SW 1271 (cell line): ENCODE measurements around the gene SIAH1.
"Not testable (repeated sequence)": the region's sequence is repeated elsewhere in the genome, so short reads cannot be mapped to it uniquely, and the experiment has no call there.

Source experiments
- DNase-seq, 2 experiments: peaks; one replicate each; lab custom pipeline; 2025; lab: John Stamatoyannopoulos, UW

Gene SIAH1

DNA sequence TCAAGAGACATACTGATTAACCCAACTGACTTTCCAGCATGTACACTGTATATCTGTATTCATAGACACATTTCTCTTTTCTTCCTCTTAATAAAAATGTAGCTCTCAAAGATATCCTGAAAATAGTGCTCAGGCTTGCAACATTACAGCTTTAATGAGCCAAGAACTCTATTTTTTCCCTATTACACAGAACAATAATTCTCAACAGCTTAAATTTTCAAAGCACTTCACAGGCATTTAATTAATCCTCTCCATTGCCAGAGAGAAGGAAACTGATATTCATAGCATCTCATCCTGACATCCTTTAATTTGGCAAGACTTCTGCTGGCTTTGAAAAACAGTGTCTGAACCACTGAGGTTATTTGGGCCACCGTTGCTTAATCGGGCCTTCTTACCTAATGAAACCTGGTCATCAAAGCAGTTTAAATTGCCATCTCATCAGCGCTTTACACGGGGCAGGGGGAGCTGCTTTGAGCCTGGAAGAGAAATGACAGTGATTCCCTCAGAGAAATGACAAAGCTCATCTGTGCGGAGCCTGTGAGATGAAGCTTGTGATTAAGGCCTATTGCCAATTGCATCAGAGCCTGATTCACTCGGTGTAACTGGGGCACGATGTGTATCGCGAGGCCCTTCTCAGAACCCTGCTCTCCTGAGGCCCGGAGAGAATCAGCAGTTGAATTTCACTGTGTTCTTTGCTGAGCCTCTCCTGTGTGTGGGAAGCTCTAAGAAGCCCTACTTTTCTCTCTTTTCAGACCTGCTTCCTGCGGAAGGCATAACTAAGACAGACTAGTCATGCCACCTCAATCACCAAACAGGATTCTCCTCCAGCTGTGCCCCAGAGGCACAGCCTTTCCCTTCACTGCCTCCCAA is 8.5 kb upstream of the SIAH1 start:
- no peak for DNase-seq

GRCh38 chr16:48392407-48392806 is 7.2 kb upstream of the SIAH1 start:
- DNase-seq, result no peak

DNA sequence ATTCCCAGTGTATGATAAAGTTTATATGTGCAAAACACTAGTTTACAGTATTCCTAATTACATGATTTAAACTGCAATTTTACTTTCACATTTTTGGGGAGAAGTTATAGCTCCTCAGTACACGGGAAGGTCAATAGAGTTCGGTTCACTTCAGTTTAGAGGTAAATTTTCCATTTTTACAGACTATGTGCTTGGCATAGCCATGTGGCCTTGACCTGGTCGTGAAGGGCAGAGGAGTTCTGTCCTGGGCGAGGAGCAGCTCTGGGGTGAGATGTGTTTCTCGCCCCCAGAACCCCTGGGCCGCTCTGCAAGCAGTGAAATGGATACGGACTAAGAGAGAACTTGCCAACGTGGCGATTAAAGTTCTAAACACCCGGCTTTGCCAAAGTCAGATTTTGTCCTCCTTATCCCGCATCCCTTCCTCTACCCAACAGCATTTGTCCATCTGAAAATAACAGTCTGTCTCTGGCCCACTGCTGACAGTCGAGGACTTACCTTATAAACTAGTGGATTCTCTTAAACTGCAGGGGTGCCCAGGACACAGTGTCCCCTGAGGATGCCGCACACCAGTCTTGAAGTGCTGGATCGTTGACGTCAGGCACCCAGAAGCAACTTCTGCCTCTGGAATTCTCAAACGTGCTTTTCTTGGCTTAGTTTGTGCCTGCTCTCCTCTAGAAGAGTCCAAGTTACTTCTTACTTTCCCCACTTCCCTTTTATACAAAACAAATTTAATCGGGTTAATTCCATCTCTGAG is 1.5 kb upstream of the SIAH1 start:
- no peak for DNase-seq

GRCh38 chr16:48384520-48385252 is 527 bp downstream of the SIAH1 start:
- DNase-seq, result no peak

DNA sequence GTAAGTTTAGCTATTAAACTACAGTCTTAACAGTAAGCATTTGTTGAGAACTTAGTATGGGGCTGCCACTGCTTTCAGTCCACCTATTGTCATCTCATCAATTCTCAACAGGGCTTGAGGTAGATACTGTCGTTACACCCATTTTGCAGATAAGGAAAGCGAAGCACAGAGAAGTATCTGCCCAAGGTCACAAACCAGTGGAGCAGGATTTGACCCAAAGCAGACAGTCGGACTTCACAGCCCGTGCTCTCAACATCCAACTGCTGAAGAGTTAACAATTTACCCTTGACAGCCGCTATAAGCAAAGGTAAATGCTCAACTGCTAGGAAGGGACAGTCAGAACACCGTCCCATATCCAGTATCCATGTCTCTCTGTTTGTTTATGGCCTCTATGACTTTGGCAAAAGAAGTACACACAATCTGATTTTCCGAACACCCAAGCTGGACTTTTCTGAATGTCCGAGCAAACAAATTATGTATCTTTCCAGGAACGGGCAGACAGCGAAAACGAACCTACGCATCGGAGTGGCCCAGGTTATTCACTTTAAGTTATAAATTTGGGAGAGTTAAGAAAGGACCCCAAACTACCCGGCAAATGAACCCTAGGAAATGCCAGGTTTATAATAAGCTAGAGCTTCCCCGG is 1.2 kb downstream of the SIAH1 start:
- no peak for DNase-seq

DNA sequence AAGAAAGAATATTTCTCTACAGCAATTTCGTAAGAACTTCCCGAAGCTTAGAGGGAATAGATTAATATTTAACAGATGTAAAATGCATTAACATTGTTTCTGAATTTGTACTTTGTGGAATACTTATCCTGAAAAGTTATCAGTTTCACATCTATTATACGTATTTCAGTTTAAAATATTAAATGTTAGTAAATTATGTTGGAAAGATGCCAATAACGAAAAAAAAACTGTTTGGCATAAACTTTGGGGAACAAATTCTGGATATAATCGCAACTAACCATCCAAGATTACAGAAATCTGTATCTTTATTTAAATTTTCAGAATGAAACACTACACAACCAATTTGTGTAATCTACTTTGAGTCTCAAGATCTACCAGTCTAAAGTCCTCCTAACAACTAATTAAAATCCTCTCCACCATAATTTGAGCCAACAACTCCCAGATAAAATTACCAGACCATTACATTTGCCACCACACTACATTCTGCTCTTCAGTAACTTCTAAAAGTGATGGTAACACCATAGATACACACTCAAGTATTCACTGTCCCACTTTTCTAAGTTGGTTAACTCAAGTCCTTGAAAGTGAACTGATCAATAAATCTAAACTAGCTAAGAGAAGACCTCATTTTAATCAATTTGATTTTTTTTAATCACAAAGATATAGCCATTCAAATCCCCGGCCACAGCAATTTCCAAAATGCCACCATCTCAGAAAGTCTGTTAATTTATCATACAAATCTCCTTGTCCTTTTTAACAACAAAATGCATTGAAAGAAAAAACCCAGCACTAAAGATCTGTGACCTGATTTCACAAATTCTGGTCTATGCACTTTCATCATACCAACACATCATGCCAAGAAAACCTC is 2.0 kb downstream of the SIAH1 start:
- DNase-seq, result no peak

DNA sequence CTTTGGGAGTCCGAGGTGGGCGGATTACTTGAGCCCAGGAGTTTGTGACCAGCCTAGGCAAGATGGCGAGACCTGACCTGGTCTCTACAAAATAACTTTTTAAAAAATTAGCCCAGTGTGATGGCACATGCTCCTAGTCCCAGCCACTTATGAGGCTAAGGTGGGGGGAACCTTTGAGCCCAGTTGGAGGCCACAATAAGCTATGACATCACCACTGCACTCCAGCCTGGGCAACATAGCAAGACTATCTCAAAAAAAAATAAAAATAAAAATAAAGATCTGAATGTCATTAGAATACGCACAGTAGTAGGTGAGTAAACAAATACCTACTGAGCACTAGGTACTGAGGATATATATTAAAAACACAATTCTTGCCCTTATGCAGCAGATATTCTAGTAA is 3.1 kb downstream of the SIAH1 start:
- no peak for DNase-seq

GRCh38 chr16:48381201-48381600 is 4.0 kb downstream of the SIAH1 start:
- DNase-seq, result no peak

DNA sequence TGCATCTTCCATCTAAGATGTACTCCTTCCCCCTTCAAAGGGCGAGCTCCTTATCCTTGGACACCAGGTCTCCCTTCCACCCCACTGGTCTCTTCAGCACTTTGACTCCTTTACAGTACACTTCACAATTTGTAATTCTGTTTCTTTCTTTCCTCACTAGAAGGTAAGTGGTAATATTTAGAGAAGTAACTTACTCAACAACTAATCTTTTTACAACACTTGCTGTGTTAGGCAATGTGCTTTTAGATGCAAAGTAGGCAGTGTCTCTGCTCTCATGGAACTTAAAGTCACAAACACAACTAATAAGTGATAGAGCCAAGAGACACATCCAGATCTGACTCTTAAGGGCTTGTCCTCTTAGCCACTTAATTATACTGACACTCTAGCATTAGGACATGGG is 6.4 kb downstream of the SIAH1 start:
- no peak for DNase-seq

DNA sequence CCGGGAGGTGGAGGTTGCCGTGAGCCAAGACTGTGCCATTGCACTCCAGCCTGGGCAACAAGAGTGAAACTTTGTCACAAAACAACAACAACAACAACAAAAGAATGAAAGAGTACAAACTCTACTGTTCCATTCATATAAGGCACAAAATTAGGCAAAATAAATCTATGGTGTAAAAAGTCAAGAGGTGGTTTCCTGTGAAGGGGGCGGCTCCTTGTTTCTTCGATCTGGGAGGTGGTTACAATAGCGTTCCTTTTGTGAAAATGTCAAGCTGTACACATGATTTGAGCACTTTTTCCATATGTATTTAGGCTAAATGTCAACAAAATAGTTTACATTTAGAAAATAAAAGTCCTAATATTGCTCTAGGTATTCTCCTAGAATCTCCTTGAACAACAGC is 6.9 kb downstream of the SIAH1 start:
- no peak for DNase-seq

- DNase-seq, result not testable (repeated sequence)
These were observed 7.9 kb downstream of the SIAH1 start for GRCh38 chr16:48377301-48377700.

DNA sequence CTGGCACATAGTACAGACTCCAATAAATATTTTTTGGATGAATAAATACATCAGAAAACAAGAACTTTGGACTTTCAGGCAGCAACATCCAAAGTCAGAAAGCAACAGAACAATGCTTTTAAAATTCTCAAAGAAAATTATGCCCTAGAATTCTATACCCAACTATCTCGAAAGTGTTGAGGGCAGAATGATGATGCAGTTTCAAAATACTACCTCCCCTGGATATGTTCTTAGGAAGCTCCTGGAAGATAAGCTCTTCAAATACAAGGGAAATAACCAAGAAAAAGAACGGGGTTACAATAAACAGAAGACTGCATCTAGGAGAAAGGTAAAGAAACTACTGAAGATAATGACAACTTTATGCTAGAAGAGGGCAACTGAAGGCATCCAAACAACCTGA is 11.0 kb downstream of the SIAH1 start:
- no peak for DNase-seq

GRCh38 chr16:48373258-48374029 is 11.8 kb downstream of the SIAH1 start:
- DNase-seq, result no peak

GRCh38 chr16:48372744-48373143 is 12.5 kb downstream of the SIAH1 start:
- no peak for DNase-seq

- DNase-seq, result no peak
These were observed 13.8 kb downstream of the SIAH1 start for GRCh38 chr16:48371393-48371780.

GRCh38 chr16:48370668-48371392 is 14.4 kb downstream of the SIAH1 start:
- not testable (repeated sequence) for DNase-seq

- no peak for DNase-seq
These were observed 15.0 kb downstream of the SIAH1 start for GRCh38 chr16:48370229-48370628.

DNA sequence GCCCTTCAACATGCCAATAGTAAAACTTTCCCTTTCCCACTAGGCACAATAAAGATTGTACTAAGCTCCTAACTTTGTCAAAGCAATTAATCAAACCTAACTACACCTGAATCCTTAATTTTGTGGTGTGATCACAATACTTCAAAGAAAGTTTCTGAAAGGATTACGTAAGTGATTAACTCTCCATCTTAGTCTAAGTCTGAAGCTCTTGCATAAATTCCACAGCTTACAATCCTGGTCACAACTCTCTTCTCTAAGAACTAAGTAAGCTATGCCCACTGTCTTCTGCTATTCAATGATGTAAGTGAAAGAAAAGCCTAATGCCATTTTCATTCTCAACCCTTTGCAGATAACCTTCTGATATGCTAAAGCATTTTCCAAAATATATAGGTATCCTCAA is 15.4 kb downstream of the SIAH1 start:
- DNase-seq, result no peak

GRCh38 chr16:48367441-48368049 is 17.7 kb downstream of the SIAH1 start:
- DNase-seq, result no peak
